DND-41 (cell line): Measurements from ENCODE around the gene TMEM132D.

Source experiments
- ATAC-seq: fragments of 200-7000 bp; cut with Tn5 transposase; 3 replicates; pipeline ENCODE4 v1.9.1; 2021; ENCODE audit warnings: low read depth; ENCODE audit not compliant: insufficient read depth
- DNase-seq: peaks from one replicate; pipeline ENCODE4 v3.0.0-alpha.2; 2020
- H2AFZ ChIP-seq: 2 replicates; pipeline ENCODE4 v1.6.0; 2012; ENCODE audit warnings: low read depth, low read length
- H3K27ac ChIP-seq: 2 replicates; pipeline ENCODE4 v1.5.1; 2012; ENCODE audit warnings: low read length, inconsistent platforms
- H3K27me3 ChIP-seq: fragments of 200-600 bp; sonication (generic); 2 replicates; pipeline ENCODE4 v1.6.0; 2012; ENCODE audit warnings: low read length, mild to moderate bottlenecking, inconsistent platforms; ENCODE audit not compliant: insufficient read depth, poor library complexity
- H3K36me3 ChIP-seq: 2 replicates; pipeline ENCODE4 v1.5.1; 2012; ENCODE audit warnings: low read length, inconsistent platforms; ENCODE audit not compliant: insufficient read depth
- H3K4me1 ChIP-seq: 2 replicates; pipeline ENCODE4 v1.5.1; 2012; ENCODE audit warnings: mild to moderate bottlenecking, low read length; ENCODE audit not compliant: insufficient read depth
- H3K4me2 ChIP-seq: 2 replicates; pipeline ENCODE4 v1.6.0; 2012; ENCODE audit warnings: mild to moderate bottlenecking, moderate library complexity, low read length, inconsistent platforms; ENCODE audit not compliant: insufficient read depth
- H3K4me3 ChIP-seq, 2 experiments: fragments of 200-600 bp in 1 of 2; shearing (Covaris generic) in 1 of 2; 2 replicates each; pipeline ENCODE4 v1.5.1; 2012 to 2016; ENCODE audit warnings: inconsistent platforms in 2 of 2, low read length in 2 of 2, mild to moderate bottlenecking in 2 of 2, low read depth in 1 of 2, moderate library complexity in 1 of 2
- H3K79me2 ChIP-seq: 2 replicates; pipeline ENCODE4 v1.6.0; 2012; ENCODE audit warnings: low read length, inconsistent platforms; ENCODE audit not compliant: insufficient read depth
- H3K9ac ChIP-seq: 2 replicates; pipeline ENCODE4 v1.6.0; 2012; ENCODE audit warnings: low read depth, mild to moderate bottlenecking, inconsistent platforms, low read length, moderate library complexity
- H3K9me3 ChIP-seq: 2 replicates; pipeline ENCODE4 v1.5.1; 2012; ENCODE audit warnings: low read length, moderate library complexity, mild to moderate bottlenecking, inconsistent platforms; ENCODE audit not compliant: insufficient read depth, severe bottlenecking
- H4K20me1 ChIP-seq: 2 replicates; pipeline ENCODE4 v1.6.0; 2012; ENCODE audit warnings: low read length; ENCODE audit not compliant: insufficient read depth
- CTCF ChIP-seq: IDR thresholded peaks from 2 replicates; pipeline ENCODE4 v1.5.1; 2012; ENCODE audit warnings: borderline replicate concordance, low read length, moderate library complexity, mild to moderate bottlenecking; ENCODE audit not compliant: poor library complexity, severe bottlenecking; ENCODE audit errors: extremely low read depth
- EZH2 ChIP-seq: IDR thresholded peaks from 3 replicates; pipeline ENCODE4 v1.6.1; 2012; ENCODE audit warnings: borderline replicate concordance, low read depth, mild to moderate bottlenecking, moderate library complexity, low read length, inconsistent platforms; ENCODE audit not compliant: severe bottlenecking

TMEM132D gene

GRCh38 chr12:129203456-129203855 lies 700.4 kb downstream of the TMEM132D start:
- ATAC-seq (no peak), DNase-seq (no peak)
- Histone ChIP-seq H3K27ac (no peak overlapping the region), H3K9ac (no peak overlapping the region), H3K27me3 (no peaks in the 10 kb centered on the region), H3K4me2 (no peak overlapping the region), H3K9me3 (no peaks in the 10 kb centered on the region), H3K36me3 (no peaks in the 10 kb centered on the region), H2AFZ (no peak overlapping the region), H3K79me2 (no peaks in the 10 kb centered on the region), H3K4me3 (no peak overlapping the region), H4K20me1 (no peaks in the 10 kb centered on the region), H3K4me1 (peaks cover 24% of the 10 kb centered on the region)
- TF ChIP-seq CTCF (no peak), EZH2 (no peak)

- H3K4me2 ChIP-seq: peak overlapping the region; percentile 49
- no peaks in the 10 kb centered on the region for H3K79me2 ChIP-seq
- no peaks in the 10 kb centered on the region for H3K36me3 ChIP-seq
- no peaks in the 10 kb centered on the region for H4K20me1 ChIP-seq
- peaks cover 24% of the 10 kb centered on the region for H3K4me1 ChIP-seq
- H3K4me3 ChIP-seq: peak overlapping the region in 1 of 2 experiments; percentile 1; a peak in 1 of 4 replicates
- H3K27ac ChIP-seq: no peak overlapping the region
- H2AFZ ChIP-seq: no peak overlapping the region
- TF ChIP-seq EZH2: no peak
- no peak for TF ChIP-seq CTCF
- peak; percentile 87 for ATAC-seq
- H3K27me3 ChIP-seq: no peaks in the 10 kb centered on the region
- peak; percentile 48 for DNase-seq
- no peaks in the 10 kb centered on the region for H3K9me3 ChIP-seq
- no peak overlapping the region for H3K9ac ChIP-seq
These were observed 701.6 kb downstream of the TMEM132D start for GRCh38 chr12:129202109-129202814.

- ATAC-seq: no peak
- Histone ChIP-seq H3K36me3 (no peaks in the 10 kb centered on the region), H2AFZ (no peak overlapping the region), H3K79me2 (no peaks in the 10 kb centered on the region), H3K4me3 (no peak overlapping the region), H4K20me1 (no peaks in the 10 kb centered on the region), H3K27me3 (no peaks in the 10 kb centered on the region), H3K9ac (no peak overlapping the region), H3K27ac (no peak overlapping the region), H3K9me3 (no peaks in the 10 kb centered on the region), H3K4me2 (no peak overlapping the region), H3K4me1 (peaks cover 24% of the 10 kb centered on the region)
- TF ChIP-seq CTCF (no peak), EZH2 (no peak)
- no peak for DNase-seq
These were observed 702.8 kb downstream of the TMEM132D start for GRCh38 chr12:129201029-129201428.
